ENCODE data around the gene EML6. TPM values are rescaled to one million over a fixed set of nuclear protein-coding genes. Genes with fewer than 3 reads are reported as not detected.

EML6 gene
- 0.72 and 0.80 TPM in 2 replicates for total RNA-seq

GRCh38 chr2:54723131-54723995 is at the start of gene EML6:
Gene EML6 (plus strand): TSS chr2:54723662. CDS start chr2:54725062, 1,400 bp downstream.

Small RNAs within 50 kb of the gene (small RNA-seq; reads per million reads assigned to genes)
- not detected for gene RNU6-433P
- not detected for gene RNU7-81P

Data from thoracic aorta endothelial cell (primary cell).